Middle frontal gyrus (tissue), 1 donor: Measurements from ENCODE around the gene RGS13.

Experiments
- DNase-seq: peaks from one replicate; pipeline ENCODE4 v3.0.0-alpha.2; 2015; ENCODE audit warnings: low spot score; ENCODE audit errors: extremely low spot score

RGS13 gene, protein sequence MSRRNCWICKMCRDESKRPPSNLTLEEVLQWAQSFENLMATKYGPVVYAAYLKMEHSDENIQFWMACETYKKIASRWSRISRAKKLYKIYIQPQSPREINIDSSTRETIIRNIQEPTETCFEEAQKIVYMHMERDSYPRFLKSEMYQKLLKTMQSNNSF

DNA sequence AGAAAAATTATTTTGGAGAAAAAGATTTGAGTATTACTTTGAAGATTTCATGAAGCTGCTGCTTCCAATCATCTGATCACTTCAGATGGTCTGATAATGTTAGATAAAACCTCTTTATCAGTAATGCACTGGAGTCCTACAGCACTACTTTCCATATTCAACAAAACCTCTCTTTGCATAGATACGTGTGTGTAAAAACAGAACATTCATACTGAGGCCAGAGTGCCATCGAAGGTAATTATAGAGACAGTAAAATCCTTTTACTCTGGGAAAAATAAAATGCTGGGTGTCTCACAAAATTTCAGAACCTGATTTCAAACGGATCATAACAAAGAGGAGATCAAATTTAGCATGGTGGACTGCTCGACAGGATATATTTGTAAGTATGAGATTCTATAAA lies at the start of gene RGS13:
Gene RGS13, plus strand, starts transcription at position 209 of the 400 bp plus-strand sequence. CDS start 8,188 bp downstream, outside the sequence.
- DNase-seq, result no peak

DNA sequence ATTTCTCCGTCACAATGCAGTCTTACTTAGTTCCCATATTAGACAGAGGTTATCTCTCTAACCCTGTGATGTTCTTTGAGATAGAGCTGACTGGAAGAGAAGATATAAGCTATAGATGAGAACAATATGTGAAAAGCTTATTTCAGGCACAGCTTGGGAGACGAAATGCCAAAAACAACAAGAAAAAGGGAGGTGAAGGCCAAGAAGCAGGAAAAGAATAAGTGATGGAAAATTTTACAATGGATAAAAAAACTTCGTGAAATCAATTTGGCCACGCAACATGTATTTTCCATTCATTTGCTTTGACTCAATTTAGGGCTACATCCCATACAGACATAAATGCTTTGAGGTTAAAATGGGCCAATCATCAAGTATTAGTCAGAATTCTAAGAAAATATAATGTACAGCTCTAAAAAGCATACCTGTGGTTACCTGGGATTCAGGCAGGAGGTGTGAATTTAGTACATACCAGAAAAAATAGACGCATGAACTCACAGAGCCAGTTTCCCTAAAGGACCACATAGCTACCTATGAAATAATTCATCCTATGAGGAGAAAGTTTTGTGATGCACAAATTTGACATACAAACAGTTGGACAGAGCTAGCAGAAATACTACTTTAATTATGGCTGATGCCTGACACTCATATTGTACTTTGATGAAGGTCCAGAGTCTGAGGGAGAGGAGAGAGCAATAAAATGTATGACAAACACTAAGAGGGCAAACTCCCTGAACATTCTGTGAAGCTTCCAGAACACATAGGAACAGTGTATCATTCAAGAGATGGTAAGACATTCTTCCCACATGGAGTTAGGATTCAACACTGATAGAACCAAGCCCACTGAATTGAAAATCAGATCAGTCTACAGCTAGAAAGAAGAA lies 48.3 kb upstream of the RGS13 start:
- no peak for DNase-seq

DNA sequence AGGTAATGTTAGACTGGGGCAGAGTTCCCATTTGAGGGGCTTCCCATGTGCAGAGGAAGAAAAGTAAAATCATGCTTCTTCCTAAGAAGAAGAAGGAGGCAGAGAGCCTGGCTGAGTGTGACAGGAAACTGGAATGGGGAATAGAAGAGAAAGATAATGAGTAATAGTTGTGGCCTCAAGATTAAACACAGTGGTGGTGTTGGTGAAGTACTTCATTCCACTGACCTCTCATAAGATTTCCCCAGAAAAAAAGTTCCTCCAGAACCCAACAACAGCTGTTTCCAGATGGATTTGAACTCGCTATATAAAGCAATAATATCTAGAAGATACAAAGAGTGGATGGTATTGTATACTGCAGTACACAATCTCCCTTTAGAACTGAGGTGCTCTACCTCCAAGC lies 47.4 kb upstream of the RGS13 start:
- no peak for DNase-seq

DNA sequence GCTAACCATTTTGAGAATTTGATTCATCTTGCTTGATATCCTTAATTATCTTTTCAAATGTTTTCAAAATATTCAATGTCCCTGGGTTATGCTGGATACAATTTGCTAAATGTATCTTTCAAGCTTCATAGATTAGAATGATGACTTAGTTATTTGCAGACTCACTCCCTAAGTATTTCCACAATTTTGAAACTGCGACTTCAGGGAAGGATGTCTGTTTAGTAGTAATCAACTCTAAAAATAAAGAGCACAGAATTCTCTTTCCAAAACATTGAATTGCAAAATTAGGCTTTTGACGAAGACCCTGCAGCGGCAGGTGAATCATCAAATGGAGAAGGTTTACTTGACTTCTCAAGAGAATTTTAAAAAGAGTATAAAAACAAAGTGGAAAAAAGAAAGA lies 46.1 kb upstream of the RGS13 start:
- DNase-seq, result no peak

DNA sequence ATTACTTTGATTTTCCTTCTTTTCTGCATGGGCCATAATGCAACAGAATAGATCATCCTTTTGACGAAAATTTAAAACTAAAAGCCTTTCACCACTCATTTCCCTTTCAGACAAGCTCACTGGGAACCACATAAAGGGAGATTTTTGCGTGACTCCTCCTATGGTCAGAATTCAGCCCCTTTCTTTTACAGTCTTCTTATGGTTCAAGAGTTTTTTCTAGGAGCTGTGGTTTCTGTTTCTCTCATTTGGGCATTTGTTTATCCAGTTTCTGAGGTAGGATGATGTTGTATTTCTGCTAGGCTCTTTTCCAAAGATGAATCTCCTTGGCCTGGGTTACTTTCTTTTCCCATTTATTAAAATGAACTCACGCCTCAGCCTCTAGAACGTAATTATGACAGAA lies 43.4 kb upstream of the RGS13 start:
- DNase-seq, result no peak

DNA sequence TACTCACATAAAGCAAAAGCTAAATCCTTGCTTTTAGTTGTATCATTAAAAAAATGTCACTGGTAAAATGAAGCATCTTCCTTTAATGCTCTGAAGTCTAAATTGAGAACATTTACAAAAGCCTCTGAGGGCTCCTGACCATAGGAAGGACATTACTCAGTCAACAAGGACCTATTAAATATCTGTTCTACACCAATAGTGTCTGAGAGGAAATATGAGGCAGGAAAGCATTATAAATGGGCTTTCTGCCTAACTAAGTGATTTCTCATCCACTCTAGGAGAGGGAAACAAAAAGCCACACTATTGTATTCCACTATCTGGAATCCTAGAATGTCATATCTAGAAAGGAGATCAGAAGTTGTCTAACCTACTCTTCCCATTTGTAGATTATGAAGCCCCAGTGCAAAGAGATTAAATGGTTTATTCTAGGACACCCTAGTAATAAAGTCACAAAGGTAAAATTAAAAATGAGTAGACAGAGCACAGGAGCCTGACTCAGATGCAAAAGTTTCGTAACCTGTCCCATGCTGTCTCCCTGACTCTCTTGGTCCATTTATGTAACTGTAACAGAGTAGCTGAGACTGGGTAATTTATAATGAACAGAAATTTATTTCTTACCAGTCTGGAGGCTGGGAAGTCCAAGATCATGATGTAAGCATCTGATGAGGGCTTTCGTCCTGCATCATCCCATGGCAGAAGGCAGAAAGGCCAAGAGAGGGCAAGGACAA lies 42.8 kb upstream of the RGS13 start:
- no peak for DNase-seq

DNA sequence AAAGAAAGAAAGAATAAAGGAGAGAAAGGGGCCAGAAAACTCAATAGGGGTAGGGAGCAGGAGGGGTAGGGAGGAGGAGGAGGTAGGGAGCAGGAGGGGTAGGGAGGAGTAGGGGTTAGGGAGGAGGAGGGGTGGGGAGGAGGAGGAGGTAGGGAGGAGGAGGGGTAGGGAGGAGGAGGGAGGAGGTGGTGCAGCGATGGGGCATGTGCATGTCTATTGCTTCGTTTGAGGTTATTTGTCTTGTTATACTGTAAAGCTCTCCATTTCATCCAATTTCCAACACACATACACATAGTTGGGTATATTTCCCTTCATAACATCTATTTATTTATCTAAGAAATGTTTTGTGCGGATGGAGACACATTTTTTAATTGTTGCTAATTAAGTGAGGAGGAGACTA lies 40.6 kb upstream of the RGS13 start:
- DNase-seq, result no peak

DNA sequence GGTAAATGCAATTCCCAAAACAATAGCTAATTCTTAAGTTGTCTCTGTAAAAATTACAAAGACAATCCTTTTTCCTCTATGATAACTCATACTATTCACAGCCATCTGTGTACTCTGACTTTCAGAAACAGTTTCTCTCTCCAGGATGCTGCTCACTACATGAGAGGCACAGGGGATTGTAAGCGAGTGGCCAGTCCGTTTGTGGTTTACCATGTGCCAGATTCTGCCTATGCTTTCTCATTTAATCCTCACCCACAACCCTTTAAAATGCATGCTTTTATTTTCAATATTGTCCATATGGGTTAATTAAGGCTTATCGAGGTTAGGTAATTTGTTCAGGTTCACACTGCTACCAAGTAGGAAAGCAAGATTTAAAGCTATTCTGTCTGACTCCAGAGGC lies 37.4 kb upstream of the RGS13 start:
- no peak for DNase-seq

DNA sequence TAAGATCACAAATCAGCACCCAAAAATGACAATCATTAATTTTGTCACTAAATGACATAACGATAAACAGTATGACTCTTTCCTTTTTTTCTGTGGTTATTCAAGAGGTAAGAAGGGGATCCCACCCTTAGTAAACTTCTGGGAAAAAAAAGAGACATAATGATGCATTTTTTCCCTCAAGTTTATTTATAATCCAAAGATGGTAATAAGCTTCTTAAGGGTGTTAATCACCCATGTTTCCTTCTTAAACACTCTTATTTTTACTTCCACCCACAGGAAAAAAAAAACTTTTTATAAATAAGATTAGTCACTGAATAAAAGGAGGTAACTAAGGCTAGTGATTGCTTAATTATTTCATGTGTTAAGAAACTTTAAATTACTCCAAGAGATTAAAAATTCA lies 35.7 kb upstream of the RGS13 start:
- no peak for DNase-seq

DNA sequence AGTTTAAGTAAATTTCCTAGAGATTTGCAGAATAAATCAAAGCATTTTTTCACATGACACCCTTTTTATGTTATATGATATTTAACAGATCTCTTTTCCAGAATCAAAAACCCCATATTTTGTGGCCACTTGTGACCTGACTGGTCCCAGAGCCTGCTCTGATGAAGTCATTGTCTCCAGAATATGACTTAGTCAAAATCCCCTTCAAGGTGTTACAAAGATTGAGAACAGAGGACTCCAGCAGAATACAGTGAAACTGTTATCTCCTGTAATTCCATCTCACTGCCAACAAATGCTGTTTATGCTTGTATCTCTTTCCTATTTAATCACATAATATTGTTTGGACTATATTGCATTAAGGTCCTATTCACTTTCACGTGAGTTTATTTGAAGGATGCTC lies 34.8 kb upstream of the RGS13 start:
- no peak for DNase-seq

DNA sequence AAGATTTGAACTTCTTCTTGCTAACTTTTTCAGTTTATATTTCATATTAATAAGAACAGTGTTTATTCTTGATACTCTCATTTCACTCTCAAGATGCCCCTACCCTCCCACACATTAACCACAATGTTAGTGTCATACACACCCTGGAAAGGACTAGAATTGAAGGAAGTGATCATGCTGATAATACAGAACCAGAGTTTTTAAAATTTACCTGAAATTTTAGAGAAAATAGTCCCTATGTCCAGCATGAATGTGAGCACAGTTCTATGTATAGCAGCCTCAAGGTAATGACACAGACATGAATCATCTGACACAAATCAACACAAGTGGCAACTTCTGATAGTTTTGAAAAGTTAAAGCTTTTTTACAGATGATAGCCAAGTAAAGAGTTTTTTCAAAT lies 34.4 kb upstream of the RGS13 start:
- DNase-seq, result no peak

DNA sequence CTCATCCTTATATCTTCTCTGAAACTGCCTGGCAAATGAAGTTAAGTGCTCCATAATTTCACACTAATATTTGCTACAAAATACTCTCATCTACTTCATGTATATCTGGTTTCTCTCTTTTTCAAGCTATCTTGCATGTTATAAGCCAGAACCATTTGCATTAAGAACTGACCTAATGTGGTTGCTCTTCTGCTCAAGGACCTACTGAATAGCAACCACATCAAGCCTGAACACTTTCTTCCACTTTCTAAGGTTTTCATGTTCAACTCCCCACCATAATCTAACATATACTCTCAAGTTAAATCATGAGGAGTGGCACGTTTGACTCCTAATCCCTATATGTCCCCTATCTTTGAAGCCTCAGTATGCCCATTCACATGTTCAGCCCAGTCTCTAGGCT lies 33.2 kb upstream of the RGS13 start:
- DNase-seq, result no peak

DNA sequence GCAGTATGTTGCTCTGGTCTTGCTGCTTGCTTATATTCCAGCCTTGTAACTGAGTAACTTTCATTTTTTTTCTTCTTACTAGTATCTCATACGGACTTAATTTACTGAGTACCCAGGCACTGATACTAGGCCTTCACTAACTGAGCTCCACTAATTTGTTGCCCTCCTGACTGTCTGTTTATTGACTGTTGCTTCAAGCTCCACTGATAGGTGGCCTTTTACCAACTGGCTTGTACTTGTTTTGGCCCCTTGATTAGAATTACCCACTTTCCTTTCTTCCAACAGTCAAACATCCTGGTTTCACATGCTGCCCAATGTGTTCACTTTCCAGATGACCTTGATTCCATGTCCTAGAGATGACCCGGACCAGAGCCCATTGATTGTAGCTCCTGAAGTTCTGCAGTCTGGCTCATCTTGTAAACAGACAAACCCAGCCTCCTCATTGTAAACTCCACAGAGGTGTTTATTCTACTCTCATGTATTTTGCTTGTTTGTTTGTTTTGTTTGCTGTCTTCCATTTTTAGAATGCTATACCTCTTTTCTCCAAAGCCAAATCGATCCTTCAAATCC lies 32.6 kb upstream of the RGS13 start:
- DNase-seq, result no peak

DNA sequence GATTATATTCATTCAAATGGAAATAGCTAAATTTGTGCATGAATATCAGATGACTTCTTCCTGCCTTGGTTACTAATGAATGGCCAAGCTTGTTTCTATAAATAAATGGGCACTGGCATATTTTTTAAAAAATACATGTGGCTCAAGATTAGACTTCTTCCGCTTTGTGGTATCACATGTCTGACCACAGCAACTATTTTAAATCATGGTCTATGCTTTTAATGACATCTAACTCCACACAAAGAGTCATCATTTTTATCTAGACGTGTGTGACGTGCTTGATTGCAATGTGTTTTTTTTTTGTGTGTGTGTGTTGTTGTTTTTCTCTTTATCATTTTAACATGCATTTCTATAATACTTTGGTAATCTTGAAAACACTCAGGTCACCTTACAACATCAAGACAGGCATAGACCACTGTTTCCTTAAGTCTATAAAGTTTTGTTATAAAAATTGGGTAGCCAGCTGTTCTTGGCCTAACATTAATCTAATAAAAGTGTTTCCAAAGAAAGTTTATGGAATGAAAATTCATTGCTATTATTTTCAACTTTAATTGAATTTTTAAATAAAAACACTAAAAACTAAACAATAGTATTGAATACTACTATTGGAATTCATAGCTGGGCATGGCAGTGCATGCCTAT lies 30.8 kb upstream of the RGS13 start:
- no peak for DNase-seq

DNA sequence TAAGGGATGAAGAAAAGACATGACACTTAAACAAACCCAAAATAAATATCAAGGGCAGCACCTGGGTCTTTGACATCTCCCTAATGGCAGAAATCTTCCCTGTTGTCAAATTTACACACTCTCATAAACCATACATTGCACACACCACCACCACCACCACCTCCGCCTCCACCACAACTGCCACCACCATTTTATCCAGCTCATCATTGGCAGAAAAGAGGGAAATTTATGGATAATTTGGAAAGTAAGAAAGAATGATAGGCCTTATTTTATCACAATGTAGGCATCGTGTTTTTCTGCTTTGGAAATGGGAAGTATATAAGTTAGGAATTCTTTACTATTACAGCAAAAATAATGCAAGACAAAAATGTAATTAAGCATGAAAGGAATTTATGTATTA lies 27.3 kb upstream of the RGS13 start:
- DNase-seq, result no peak

DNA sequence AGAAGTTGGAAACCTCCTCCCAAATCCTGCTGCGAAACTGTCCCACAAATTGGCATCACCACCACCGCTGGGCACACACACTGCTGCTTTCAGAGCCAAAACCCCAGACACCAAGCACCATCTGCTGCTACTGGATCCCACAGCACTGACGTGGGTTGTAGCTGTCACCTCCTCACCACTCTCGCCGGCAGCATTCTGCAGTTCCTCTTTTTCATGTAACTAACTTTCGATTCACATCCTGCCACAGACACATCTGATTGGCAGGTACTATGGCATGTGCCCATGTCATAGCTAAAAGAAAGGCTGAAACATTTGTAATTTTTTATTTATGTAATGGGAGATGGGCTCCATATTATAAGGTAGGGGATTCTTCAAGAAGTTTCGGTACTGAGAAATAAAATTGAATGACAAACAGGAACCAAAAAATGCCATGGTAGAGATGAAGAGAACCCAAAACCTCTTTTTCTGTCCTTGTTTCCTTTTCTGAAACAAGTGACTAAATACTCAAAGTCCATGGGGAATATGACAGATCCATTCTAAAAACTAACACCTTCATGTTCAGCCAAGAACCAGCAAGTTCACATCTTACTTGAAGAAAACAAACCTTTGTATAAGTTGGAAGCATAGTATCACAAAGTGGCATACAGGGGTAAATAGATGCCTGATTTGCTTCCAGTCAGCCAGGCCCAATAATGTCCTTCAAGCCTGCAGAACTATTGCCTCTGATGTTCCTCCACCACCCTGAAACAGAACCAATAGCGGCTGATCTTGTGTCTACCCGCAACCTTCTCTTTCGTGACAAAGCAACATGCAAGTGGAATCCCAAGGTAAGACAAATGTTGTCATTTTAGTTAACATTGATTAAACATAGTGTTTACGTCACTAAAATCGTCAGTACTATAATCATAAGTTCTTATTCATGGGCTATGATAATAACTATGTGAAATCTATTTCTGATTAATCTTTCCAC lies 26.6 kb upstream of the RGS13 start:
- DNase-seq, result no peak

DNA sequence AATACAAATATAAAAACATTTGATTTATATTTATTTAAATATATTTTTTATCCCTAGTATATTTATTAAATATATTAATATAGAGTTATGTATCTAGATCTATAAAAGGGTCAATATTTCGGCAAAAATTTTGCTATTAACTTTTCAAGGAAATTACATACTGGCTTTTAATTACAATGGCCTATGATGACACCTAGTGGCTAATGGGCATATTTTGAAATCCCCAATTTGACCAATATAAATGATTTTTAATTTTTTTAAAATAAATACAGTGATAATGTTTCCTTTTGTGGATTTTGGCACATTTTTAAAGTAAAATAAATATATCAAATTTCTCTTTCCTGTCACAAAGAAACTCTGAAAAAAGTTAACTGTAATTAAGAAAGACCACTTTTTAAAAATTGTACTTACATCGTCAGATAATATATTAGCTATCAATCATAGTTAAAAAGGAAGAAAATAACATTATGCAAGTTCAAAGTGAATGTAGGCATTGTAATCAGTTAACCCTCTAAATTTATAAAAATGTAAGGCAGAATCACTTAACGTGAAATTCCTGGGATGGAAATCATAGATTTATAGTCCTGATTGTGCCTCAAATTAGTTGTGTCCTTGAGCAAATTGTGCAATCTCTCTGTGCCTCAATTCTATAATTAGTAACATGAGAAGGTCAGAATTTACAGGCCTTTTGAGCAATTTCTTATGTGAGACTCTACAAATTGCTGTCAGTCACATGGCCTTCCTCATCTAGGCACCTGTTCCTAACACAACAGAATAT lies 25.6 kb upstream of the RGS13 start:
- DNase-seq, result no peak

DNA sequence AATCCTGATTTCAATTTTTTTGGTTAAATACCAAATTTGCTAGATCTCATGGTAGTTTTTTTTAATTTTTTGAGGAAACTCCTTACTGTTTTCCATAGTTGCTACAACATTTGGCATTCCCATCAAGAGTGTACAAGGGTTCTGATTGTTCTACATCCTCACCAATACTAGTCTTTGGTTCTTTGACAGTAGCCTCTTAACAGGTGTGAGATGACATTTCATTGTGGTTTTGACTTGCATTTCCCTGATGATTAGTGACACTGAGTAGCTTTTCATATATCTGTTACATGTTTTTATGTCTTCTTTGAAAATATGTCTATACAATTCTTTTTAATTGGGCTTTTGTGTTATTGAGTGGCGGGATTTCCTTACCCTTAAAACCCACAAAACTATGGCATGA lies 20.9 kb upstream of the RGS13 start:
- no peak for DNase-seq

DNA sequence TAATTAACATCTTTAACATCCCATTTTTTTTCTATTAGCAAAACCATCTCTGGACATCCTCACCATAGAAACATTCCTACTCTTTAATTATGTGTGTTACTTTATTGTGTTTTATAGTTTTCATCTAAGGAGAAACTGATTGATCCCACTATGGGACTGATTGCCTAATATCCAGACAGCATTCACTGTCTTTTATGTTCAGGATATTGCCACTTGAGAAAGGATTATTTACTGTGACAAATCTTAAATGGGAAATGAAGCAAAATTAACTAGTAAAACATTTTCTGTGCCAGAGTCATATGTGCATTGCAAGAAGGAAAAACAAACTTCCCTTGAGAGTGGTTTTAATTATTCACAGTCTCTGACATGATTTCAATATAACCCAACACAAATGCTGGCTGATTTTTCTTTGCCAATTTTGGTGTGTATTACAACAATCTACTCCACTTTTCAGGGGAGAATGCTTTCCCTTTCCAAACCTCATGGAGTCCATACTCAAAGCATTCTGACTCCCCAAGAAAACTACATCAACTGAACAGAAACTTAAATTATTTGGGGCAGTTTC lies 15.8 kb upstream of the RGS13 start:
- DNase-seq, result no peak
